Lower leg skin (tissue), 4 donors: ENCODE results near the gene CCBE1. TPM values are rescaled to one million over a fixed set of nuclear protein-coding genes. Genes with fewer than 3 reads are reported as not detected.
A peak's percentile ranks its signal among the peaks of the same experiment; 100 is the strongest.

ENCODE experiments used
- DNase-seq, 2 donors: peaks; one replicate each; pipeline ENCODE4 v3.0.0-alpha.2; 2019; ENCODE audit warnings: low spot score in 2 of 2
- H3K4me3 ChIP-seq: fragments of 200-600 bp; sonication (generic); 2 replicates; pipeline ENCODE4 v1.5.1; 2017; ENCODE audit warnings: mild to moderate bottlenecking, low read depth; ENCODE audit not compliant: poor library complexity, severe bottlenecking
- POLR2A ChIP-seq, 2 donors: fragments of 450-650 bp; IDR thresholded peaks; one replicate each; pipeline ENCODE4 v1.6.1; 2016 to 2017; ENCODE audit warnings: antibody characterized with exemption in 2 of 2, mild to moderate bottlenecking in 1 of 2, moderate library complexity in 1 of 2
- WGBS, 2 donors: methylation state at CpG; one replicate each; pipeline ENCODE4 v1.1.5; 2018; 5-methylcytosine and 5-hydroxymethylcytosine counted together
- intact Hi-C: fragments of 100-400 bp; cut with DNase I; formaldehyde crosslinking; loops from one replicate; pipeline ENCODE4 v1.15.0; 2023; ENCODE audit warnings: low total_unique reads
- total RNA-seq, 4 donors: library from RNA; depleted of rRNA; stranded (reverse); fragments of >200 nt; gene quantifications; one replicate each; pipeline ENCODE4 v1.1.0, GENCODE V29; 2016
- TF ChIP-seq, protein P1 (sequence below), 3 donors: fragments of 450-650 bp; IDR thresholded peaks; one replicate each; pipeline ENCODE4 v1.5.1; 2016; ENCODE audit warnings: antibody characterized with exemption in 3 of 3, mild to moderate bottlenecking in 3 of 3, moderate library complexity in 2 of 3

Gene CCBE1
- total RNA-seq, 4 donors from 2014 or later: 3.0 to 15.5 (median 3.2) TPM

DNA sequence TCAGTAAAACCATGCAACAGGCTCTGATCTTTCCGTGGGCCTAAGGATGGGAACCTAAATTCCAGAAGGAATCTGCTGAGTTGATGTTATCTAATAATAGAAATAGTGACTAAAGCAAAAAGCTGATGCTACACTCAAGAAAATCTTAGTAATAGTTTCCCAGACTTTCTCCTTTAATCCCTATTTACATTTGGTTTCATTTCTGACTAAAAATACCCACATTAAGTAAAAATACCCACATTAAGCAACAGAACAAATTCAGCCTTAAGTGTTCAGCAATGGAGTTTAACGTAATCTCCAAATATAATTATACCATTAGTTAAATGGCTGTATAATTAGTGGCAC lies 50.3 kb downstream of the CCBE1 start:
- no peak for DNase-seq
- 55 to 62% methylated on average over 2 of the region's 2 CpGs for WGBS, 2 donors
- intact Hi-C loops: no loop called here
- TF ChIP-seq, protein P1, sequence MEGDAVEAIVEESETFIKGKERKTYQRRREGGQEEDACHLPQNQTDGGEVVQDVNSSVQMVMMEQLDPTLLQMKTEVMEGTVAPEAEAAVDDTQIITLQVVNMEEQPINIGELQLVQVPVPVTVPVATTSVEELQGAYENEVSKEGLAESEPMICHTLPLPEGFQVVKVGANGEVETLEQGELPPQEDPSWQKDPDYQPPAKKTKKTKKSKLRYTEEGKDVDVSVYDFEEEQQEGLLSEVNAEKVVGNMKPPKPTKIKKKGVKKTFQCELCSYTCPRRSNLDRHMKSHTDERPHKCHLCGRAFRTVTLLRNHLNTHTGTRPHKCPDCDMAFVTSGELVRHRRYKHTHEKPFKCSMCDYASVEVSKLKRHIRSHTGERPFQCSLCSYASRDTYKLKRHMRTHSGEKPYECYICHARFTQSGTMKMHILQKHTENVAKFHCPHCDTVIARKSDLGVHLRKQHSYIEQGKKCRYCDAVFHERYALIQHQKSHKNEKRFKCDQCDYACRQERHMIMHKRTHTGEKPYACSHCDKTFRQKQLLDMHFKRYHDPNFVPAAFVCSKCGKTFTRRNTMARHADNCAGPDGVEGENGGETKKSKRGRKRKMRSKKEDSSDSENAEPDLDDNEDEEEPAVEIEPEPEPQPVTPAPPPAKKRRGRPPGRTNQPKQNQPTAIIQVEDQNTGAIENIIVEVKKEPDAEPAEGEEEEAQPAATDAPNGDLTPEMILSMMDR (IDR thresholded peaks at IDR 0.05): no peak
- TF ChIP-seq POLR2A (IDR thresholded peaks at IDR 0.05): no peak
- no peak overlapping the region for H3K4me3 ChIP-seq

DNA sequence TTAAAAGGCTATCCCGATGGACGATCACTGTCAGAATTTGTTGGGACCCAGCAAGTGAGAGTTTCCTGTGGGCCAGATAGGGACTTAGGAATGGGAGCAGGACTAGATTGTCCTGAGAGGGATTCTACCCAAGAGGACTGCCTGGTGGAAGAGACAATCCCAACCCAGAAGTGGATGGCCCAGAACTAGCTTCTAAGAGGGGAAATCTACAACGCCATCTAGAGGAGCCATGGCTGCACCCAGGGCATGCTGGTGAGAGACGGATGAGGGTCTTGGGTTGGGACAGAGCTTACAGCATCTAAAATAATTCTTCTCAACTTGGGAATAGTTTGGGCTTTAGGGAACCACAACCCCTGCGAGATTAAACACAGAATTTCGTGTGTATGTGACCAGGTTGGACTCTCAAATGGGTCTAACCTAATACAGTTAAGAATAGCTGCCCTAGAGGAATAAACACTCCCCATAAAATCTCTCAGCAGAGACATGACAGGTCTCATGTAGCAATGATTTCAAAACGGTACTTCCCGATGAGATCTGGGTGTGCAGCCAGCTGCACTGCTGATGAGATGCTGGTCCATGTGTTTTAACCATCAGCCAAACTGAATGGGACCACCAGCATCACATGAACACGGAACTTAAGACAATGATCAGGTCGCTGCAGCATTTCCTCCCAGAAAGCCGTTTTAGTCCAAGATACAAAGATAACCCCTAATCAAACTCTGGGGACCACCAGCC lies 50.8 kb downstream of the CCBE1 start:
- intact Hi-C loops: no loop called here
- TF ChIP-seq POLR2A (IDR thresholded peaks at IDR 0.05): no peak
- TF ChIP-seq, protein P1 (IDR thresholded peaks at IDR 0.05): no peak
- 67 to 71% methylated on average over 11 of the region's 11 CpGs for whole genome bisulfite sequencing, 2 donors

DNA sequence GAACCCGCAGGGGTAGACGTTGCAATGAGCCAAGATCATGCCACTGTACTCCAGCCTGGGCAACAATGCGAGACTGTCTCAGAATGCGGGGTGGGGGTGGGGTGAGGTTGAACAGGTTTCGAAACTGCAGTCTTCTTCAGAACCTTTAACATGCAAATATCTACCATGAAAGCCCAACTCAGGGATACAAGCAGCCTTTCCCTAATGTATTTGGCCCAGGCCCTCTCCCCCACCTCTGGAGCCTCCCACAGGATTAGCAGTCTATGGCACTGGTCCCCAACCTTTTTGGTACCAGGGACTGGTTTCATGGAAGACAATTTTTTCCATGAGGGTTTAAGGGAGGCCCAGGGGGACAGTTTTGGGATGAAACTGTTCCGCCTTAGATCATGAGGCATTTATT lies 53.5 kb downstream of the CCBE1 start:
- no peak for DNase-seq
- intact Hi-C loops: no loop called here
- 95 to 97% methylated on average over 6 of the region's 6 CpGs for WGBS, 2 donors
- H3K4me3 ChIP-seq: no peak overlapping the region
- no peak for TF ChIP-seq POLR2A (IDR thresholded peaks at IDR 0.05)
- TF ChIP-seq, protein P1 (IDR thresholded peaks at IDR 0.05): no peak

More for the DNA sequence above, 50.8 kb downstream of the CCBE1 start:
- no peak overlapping the region for H3K4me3 ChIP-seq
- peak in 1 of 2 donors; percentile 65 for DNase-seq

DNA sequence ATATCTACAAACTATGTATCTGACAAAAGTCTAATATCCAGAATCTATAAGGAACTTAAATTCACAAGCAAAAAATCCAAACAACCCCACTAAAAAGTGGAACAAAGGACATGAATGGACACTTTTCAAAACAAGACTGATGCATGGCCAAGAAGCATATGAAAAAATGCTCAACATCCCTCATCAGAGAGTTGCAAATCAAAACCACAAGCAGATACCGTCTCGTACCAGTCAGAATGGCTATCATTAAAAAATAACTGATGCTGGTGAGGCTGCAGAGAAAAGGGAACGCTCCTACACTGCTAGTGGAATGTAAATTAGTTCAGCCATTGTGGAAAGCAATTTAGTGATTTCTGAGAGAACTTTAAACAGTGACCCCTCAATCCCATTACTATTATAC lies 56.5 kb downstream of the CCBE1 start:
- 65 to 69% methylated on average over 3 of the region's 3 CpGs for WGBS, 2 donors
- intact Hi-C loops: no loop called here
- no peak overlapping the region for H3K4me3 ChIP-seq
- DNase-seq: no peak
- no peak for TF ChIP-seq POLR2A (IDR thresholded peaks at IDR 0.05)
- TF ChIP-seq, protein P1 (IDR thresholded peaks at IDR 0.05): no peak

DNA sequence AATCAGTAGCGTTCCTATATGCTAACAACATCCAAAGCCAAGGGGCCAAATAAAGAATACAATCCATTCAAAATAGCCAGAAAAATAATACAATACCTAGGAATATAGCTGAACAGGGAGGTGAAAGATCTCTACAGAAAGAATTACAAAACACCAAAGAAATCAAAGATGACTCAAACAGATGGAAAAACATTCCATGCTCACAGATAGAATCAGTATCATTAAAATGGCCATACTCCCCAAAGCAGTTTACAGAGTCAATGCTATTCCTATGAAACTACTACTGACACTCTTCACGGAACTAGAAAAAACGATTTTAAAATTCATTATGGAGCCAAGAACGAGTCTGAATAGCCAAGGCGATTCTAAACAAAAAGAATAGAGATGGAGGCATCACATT lies 57.4 kb downstream of the CCBE1 start:
- DNase-seq: no peak
- no peak for TF ChIP-seq POLR2A (IDR thresholded peaks at IDR 0.05)
- TF ChIP-seq, protein P1 (IDR thresholded peaks at IDR 0.05): no peak
- WGBS, 2 donors: 62 to 64% methylated on average over 5 of the region's 5 CpGs
- H3K4me3 ChIP-seq: no peak overlapping the region
- intact Hi-C loops: no loop called here

DNA sequence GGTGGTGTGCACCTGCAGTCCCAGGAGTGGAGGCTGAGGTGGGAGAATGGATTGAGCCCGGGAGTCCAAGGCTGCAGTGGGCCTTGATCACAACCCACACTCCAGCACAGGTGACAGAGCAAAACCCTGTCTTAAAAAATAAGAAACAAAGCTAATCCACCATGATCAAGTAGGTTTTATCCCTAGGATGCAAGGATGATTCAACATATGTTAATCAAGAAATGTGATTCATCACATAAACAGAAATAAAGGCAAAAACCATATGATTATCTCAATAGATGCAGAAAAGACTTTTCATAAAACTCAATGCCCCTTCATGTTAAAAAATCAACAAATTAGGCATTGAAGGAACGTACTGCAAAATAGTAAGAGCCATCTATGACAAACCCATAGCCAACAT lies 58.1 kb downstream of the CCBE1 start:
- no peak for DNase-seq
- no peak for TF ChIP-seq POLR2A (IDR thresholded peaks at IDR 0.05)
- TF ChIP-seq, protein P1 (IDR thresholded peaks at IDR 0.05): no peak
- intact Hi-C loops: no loop called here
- WGBS, 2 donors: 71 to 84% methylated on average over 2 of the region's 2 CpGs
- H3K4me3 ChIP-seq: no peak overlapping the region
